ENCODE results near the gene PCDH15. TPM values are rescaled to one million over a fixed set of nuclear protein-coding genes. Genes with fewer than 3 reads are reported as not detected.

PCDH15 gene
- total and polyA plus RNA-seq, 3 experiments from 2014 or later: not detected

- Mint-ChIP-seq H3K4me1 (no peaks in the 10 kb centered on the region), H3K27me3 (no peaks in the 10 kb centered on the region), H3K4me3 (no peak overlapping the region), H3K27ac (no peak overlapping the region), H3K9me3 (peaks cover 4 to 42% (median 12%) of the 10 kb centered on the region in 5 donors), H3K36me3 (no peaks in the 10 kb centered on the region)
- H3K4me1 ChIP-seq (ENCODE audit: insufficient read depth, low read length): no peaks in the 10 kb centered on the region
- CTCF ChIA-PET: no interaction called here
- POLR2A ChIA-PET: no interaction called here
- H3K27me3 ChIP-seq (ENCODE audit: insufficient read depth, low read length, poor library complexity, severe bottlenecking): no peaks in the 10 kb centered on the region
- DNase-seq: no peak
- no peak overlapping the region for H3K27ac ChIP-seq (ENCODE audit: low read depth, low read length)
- no peak overlapping the region for H3K4me3 ChIP-seq (ENCODE audit: low read length)
- no peaks in the 10 kb centered on the region for H3K36me3 ChIP-seq (ENCODE audit: insufficient read depth, low read length)
- no peaks in the 10 kb centered on the region for H3K9me3 ChIP-seq (ENCODE audit: low read length)
These were observed 109.7 kb downstream of the PCDH15 start for GRCh38 chr10:54691331-54691730.

- Histone ChIP-seq H3K27ac (ENCODE audit: low read depth, low read length) (no peak overlapping the region), H3K36me3 (ENCODE audit: insufficient read depth, low read length) (no peaks in the 10 kb centered on the region), H3K4me3 (ENCODE audit: low read length) (no peak overlapping the region), H3K27me3 (ENCODE audit: insufficient read depth, low read length, poor library complexity, severe bottlenecking) (no peaks in the 10 kb centered on the region), H3K4me1 (ENCODE audit: insufficient read depth, low read length) (no peaks in the 10 kb centered on the region), H3K9me3 (ENCODE audit: low read length) (no peaks in the 10 kb centered on the region)
- DNase-seq: no peak
- Mint-ChIP-seq H3K4me1 (no peaks in the 10 kb centered on the region), H3K27me3 (no peaks in the 10 kb centered on the region), H3K4me3 (no peak overlapping the region), H3K9me3 (peaks cover 2 to 33% (median 11%) of the 10 kb centered on the region in 5 donors), H3K27ac (no peak overlapping the region), H3K36me3 (no peaks in the 10 kb centered on the region)
- ChIA-PET POLR2A (no interaction called here), CTCF (no interaction called here)
These were observed 118.5 kb downstream of the PCDH15 start for GRCh38 chr10:54682554-54682953.

GRCh38 chr10:54681136-54681535, 119.9 kb downstream of the PCDH15 start:
- no peak for DNase-seq
- Histone ChIP-seq H3K27me3 (ENCODE audit: insufficient read depth, low read length, poor library complexity, severe bottlenecking) (no peaks in the 10 kb centered on the region), H3K27ac (ENCODE audit: low read depth, low read length) (no peak overlapping the region), H3K9me3 (ENCODE audit: low read length) (no peaks in the 10 kb centered on the region), H3K4me1 (ENCODE audit: insufficient read depth, low read length) (no peaks in the 10 kb centered on the region), H3K36me3 (ENCODE audit: insufficient read depth, low read length) (no peaks in the 10 kb centered on the region), H3K4me3 (ENCODE audit: low read length) (no peak overlapping the region)
- POLR2A ChIA-PET: no interaction called here
- Mint-ChIP-seq H3K4me1 (no peaks in the 10 kb centered on the region), H3K36me3 (no peaks in the 10 kb centered on the region), H3K9me3 (peaks cover 4 to 36% (median 9%) of the 10 kb centered on the region in 5 donors), H3K4me3 (no peak overlapping the region), H3K27me3 (no peaks in the 10 kb centered on the region), H3K27ac (peak overlapping the region in 1 of 8 donors; percentile 64)
- CTCF ChIA-PET: no interaction called here

- no peaks in the 10 kb centered on the region for H3K27me3 ChIP-seq (ENCODE audit: insufficient read depth, low read length, poor library complexity, severe bottlenecking)
- no peak for DNase-seq
- ChIA-PET POLR2A (no interaction called here), CTCF (no interaction called here)
- H3K4me1 ChIP-seq (ENCODE audit: insufficient read depth, low read length): no peaks in the 10 kb centered on the region
- Mint-ChIP-seq H3K36me3 (no peaks in the 10 kb centered on the region), H3K9me3 (peaks cover 3 to 38% (median 3%) of the 10 kb centered on the region in 5 donors), H3K4me1 (no peaks in the 10 kb centered on the region), H3K27ac (no peak overlapping the region), H3K27me3 (no peaks in the 10 kb centered on the region), H3K4me3 (no peak overlapping the region)
- no peak overlapping the region for H3K27ac ChIP-seq (ENCODE audit: low read depth, low read length)
- H3K9me3 ChIP-seq (ENCODE audit: low read length): no peaks in the 10 kb centered on the region
- H3K4me3 ChIP-seq (ENCODE audit: low read length): no peak overlapping the region
- no peaks in the 10 kb centered on the region for H3K36me3 ChIP-seq (ENCODE audit: insufficient read depth, low read length)
These were observed 133.9 kb downstream of the PCDH15 start for GRCh38 chr10:54667136-54667535.

GRCh38 chr10:54666192-54666591, 134.8 kb downstream of the PCDH15 start:
- DNase-seq: no peak
- Histone ChIP-seq H3K27ac (ENCODE audit: low read depth, low read length) (no peak overlapping the region), H3K27me3 (ENCODE audit: insufficient read depth, low read length, poor library complexity, severe bottlenecking) (no peaks in the 10 kb centered on the region), H3K36me3 (ENCODE audit: insufficient read depth, low read length) (no peaks in the 10 kb centered on the region), H3K9me3 (ENCODE audit: low read length) (no peaks in the 10 kb centered on the region), H3K4me3 (ENCODE audit: low read length) (no peak overlapping the region), H3K4me1 (ENCODE audit: insufficient read depth, low read length) (no peaks in the 10 kb centered on the region)
- CTCF ChIA-PET: no interaction called here
- Mint-ChIP-seq H3K9me3 (peaks cover 3 to 43% (median 3%) of the 10 kb centered on the region in 5 donors), H3K4me1 (no peaks in the 10 kb centered on the region), H3K36me3 (no peaks in the 10 kb centered on the region), H3K27ac (no peak overlapping the region), H3K4me3 (no peak overlapping the region), H3K27me3 (no peaks in the 10 kb centered on the region)
- POLR2A ChIA-PET: no interaction called here

- Histone ChIP-seq H3K27me3 (ENCODE audit: insufficient read depth, low read length, poor library complexity, severe bottlenecking) (no peaks in the 10 kb centered on the region), H3K4me3 (ENCODE audit: low read length) (no peak overlapping the region), H3K27ac (ENCODE audit: low read depth, low read length) (no peak overlapping the region), H3K9me3 (ENCODE audit: low read length) (no peaks in the 10 kb centered on the region), H3K4me1 (ENCODE audit: insufficient read depth, low read length) (no peaks in the 10 kb centered on the region), H3K36me3 (ENCODE audit: insufficient read depth, low read length) (no peaks in the 10 kb centered on the region)
- H3K4me1 Mint-ChIP-seq: no peaks in the 10 kb centered on the region
- ChIA-PET POLR2A (no interaction called here), CTCF (no interaction called here)
- H3K9me3 Mint-ChIP-seq: peaks cover 3 to 49% (median 5%) of the 10 kb centered on the region in 5 donors
- H3K4me3 Mint-ChIP-seq: no peak overlapping the region
- no peak for DNase-seq
- H3K27me3 Mint-ChIP-seq: no peaks in the 10 kb centered on the region
- no peaks in the 10 kb centered on the region for H3K36me3 Mint-ChIP-seq
- H3K27ac Mint-ChIP-seq: no peak overlapping the region
These were observed 135.9 kb downstream of the PCDH15 start for GRCh38 chr10:54665095-54665494.

GRCh38 chr10:54660397-54660796, 140.6 kb downstream of the PCDH15 start:
- Mint-ChIP-seq H3K4me3 (no peak overlapping the region), H3K9me3 (peaks cover 0 to 54% (median 11%) of the 10 kb centered on the region in 5 donors), H3K27me3 (no peaks in the 10 kb centered on the region), H3K27ac (no peak overlapping the region), H3K36me3 (no peaks in the 10 kb centered on the region), H3K4me1 (no peaks in the 10 kb centered on the region)
- Histone ChIP-seq H3K27ac (ENCODE audit: low read depth, low read length) (no peak overlapping the region), H3K36me3 (ENCODE audit: insufficient read depth, low read length) (no peaks in the 10 kb centered on the region), H3K4me3 (ENCODE audit: low read length) (no peak overlapping the region), H3K27me3 (ENCODE audit: insufficient read depth, low read length, poor library complexity, severe bottlenecking) (no peaks in the 10 kb centered on the region), H3K4me1 (ENCODE audit: insufficient read depth, low read length) (no peaks in the 10 kb centered on the region), H3K9me3 (ENCODE audit: low read length) (no peaks in the 10 kb centered on the region)
- no peak for DNase-seq
- ChIA-PET CTCF (no interaction called here), POLR2A (no interaction called here)

- Mint-ChIP-seq H3K27me3 (no peaks in the 10 kb centered on the region), H3K36me3 (no peaks in the 10 kb centered on the region), H3K9me3 (peaks cover 4 to 37% (median 20%) of the 10 kb centered on the region in 5 donors), H3K27ac (no peak overlapping the region), H3K4me1 (no peaks in the 10 kb centered on the region), H3K4me3 (no peak overlapping the region)
- Histone ChIP-seq H3K9me3 (ENCODE audit: low read length) (no peaks in the 10 kb centered on the region), H3K4me1 (ENCODE audit: insufficient read depth, low read length) (no peaks in the 10 kb centered on the region), H3K27ac (ENCODE audit: low read depth, low read length) (no peak overlapping the region), H3K27me3 (ENCODE audit: insufficient read depth, low read length, poor library complexity, severe bottlenecking) (no peaks in the 10 kb centered on the region), H3K36me3 (ENCODE audit: insufficient read depth, low read length) (no peaks in the 10 kb centered on the region), H3K4me3 (ENCODE audit: low read length) (no peak overlapping the region)
- ChIA-PET CTCF (no interaction called here), POLR2A (no interaction called here)
- no peak for DNase-seq
These were observed 144.4 kb downstream of the PCDH15 start for GRCh38 chr10:54656643-54657042.

GRCh38 chr10:54653518-54653917, 147.5 kb downstream of the PCDH15 start:
- H3K36me3 ChIP-seq (ENCODE audit: insufficient read depth, low read length): no peaks in the 10 kb centered on the region
- DNase-seq: no peak
- Mint-ChIP-seq H3K27ac (no peak overlapping the region), H3K4me3 (no peak overlapping the region), H3K9me3 (peaks cover 7 to 27% (median 18%) of the 10 kb centered on the region in 5 donors), H3K4me1 (no peaks in the 10 kb centered on the region), H3K27me3 (no peaks in the 10 kb centered on the region), H3K36me3 (no peaks in the 10 kb centered on the region)
- H3K27ac ChIP-seq (ENCODE audit: low read depth, low read length): no peak overlapping the region
- no peaks in the 10 kb centered on the region for H3K9me3 ChIP-seq (ENCODE audit: low read length)
- H3K4me3 ChIP-seq (ENCODE audit: low read length): no peak overlapping the region
- ChIA-PET POLR2A (no interaction called here), CTCF (no interaction called here)
- no peaks in the 10 kb centered on the region for H3K4me1 ChIP-seq (ENCODE audit: insufficient read depth, low read length)
- H3K27me3 ChIP-seq (ENCODE audit: insufficient read depth, low read length, poor library complexity, severe bottlenecking): no peaks in the 10 kb centered on the region

All from CD8-positive, alpha-beta memory T cell (primary cell).